Stimulated activated effector memory CD8-positive, alpha-beta T cell treated with anti-CD3 and anti-CD28 coated beads, Interleukin-12 subunit alpha, Interleukin-12 subunit beta, amount 100 ng/mL, for 72 hours (primary cell): Measurements from ENCODE around the gene ZNF730.
"Not testable (repeated sequence)": the region's sequence is repeated elsewhere in the genome, so short reads cannot be mapped to it uniquely, and the experiment has no call there.

Experiments
- ATAC-seq: fragments of 150-1000 bp; cut with Tn5 transposase; 2 replicates; pipeline ENCODE4 v1.10.0; 2021
- DNase-seq, 2 donors: peaks; one replicate each; pipeline ENCODE4 v3.0.0; 2021 to 2022; ENCODE audit warnings: low spot score in 2 of 2
- H3K27ac Mint-ChIP-seq: one replicate; pipeline ENCODE4 v1.8.0; 2022; ENCODE audit warnings: mild to moderate bottlenecking, mixed read lengths
- H3K36me3 Mint-ChIP-seq: one replicate; pipeline ENCODE4 v1.8.0; 2022; ENCODE audit warnings: mild to moderate bottlenecking, mixed read lengths
- H3K4me1 Mint-ChIP-seq: one replicate; pipeline ENCODE4 v1.8.0; 2022; ENCODE audit warnings: mixed read lengths
- H3K4me3 Mint-ChIP-seq: one replicate; pipeline ENCODE4 v1.8.0; 2022; ENCODE audit warnings: mild to moderate bottlenecking, mixed read lengths
- H3K9me3 Mint-ChIP-seq: one replicate; pipeline ENCODE4 v1.8.0; 2022; ENCODE audit warnings: mixed read lengths

The ZNF730 gene

GRCh38 chr19:23168286-23168685 is 51.5 kb downstream of the ZNF730 start:
- H3K4me1 Mint-ChIP-seq, H3K36me3 Mint-ChIP-seq, ATAC-seq, H3K9me3 Mint-ChIP-seq, H3K4me3 Mint-ChIP-seq, H3K27ac Mint-ChIP-seq, DNase-seq: not testable (repeated sequence)

- Mint-ChIP-seq H3K4me1 (no peaks in the 10 kb centered on the region), H3K9me3 (peaks cover 2% of the 10 kb centered on the region)
Observed at GRCh38 chr19:23183251-23183650, 66.4 kb downstream of the ZNF730 start.

GRCh38 chr19:23190341-23190740 is 73.5 kb downstream of the ZNF730 start:
- ATAC-seq (no peak), DNase-seq (no peak)
- Mint-ChIP-seq H3K27ac (no peak overlapping the region), H3K9me3 (peaks cover 2% of the 10 kb centered on the region), H3K4me3 (no peak overlapping the region), H3K4me1 (no peaks in the 10 kb centered on the region), H3K36me3 (no peaks in the 10 kb centered on the region)

More at GRCh38 chr19:23183251-23183650, 66.4 kb downstream of the ZNF730 start:
- Mint-ChIP-seq H3K36me3 (no peaks in the 10 kb centered on the region), H3K27ac (no peak overlapping the region), H3K4me3 (no peak overlapping the region)
- DNase-seq (no peak), ATAC-seq (no peak)
